Liver (tissue), 9 donors: ENCODE measurements around the gene CHP2. TPM values are rescaled to one million over a fixed set of nuclear protein-coding genes. Genes with fewer than 3 reads are reported as not detected.

Source experiments
- DNase-seq: peaks from one replicate; pipeline ENCODE4 v3.0.0-alpha.2; 2017; ENCODE audit warnings: low spot score
- H3K27ac ChIP-seq, 2 donors: one replicate each; pipeline ENCODE4 v1.7.0; 2013; ENCODE audit warnings: inconsistent platforms in 2 of 2, low read length in 2 of 2, control low read depth in 1 of 2, low read depth in 1 of 2, mild to moderate bottlenecking in 1 of 2
- H3K27me3 ChIP-seq, 4 donors: one replicate each; pipeline versions ENCODE4 v1.6.1 to v1.7.0; 2013; ENCODE audit warnings: low read length in 3 of 4, inconsistent platforms in 1 of 4, mild to moderate bottlenecking in 1 of 4, moderate library complexity in 1 of 4; ENCODE audit not compliant: control insufficient read depth in 4 of 4, insufficient read depth in 4 of 4
- H3K36me3 ChIP-seq, 4 donors: one replicate each; pipeline versions ENCODE4 v1.6.1 to v1.7.0; 2013; ENCODE audit warnings: low read length in 3 of 4, mild to moderate bottlenecking in 3 of 4, low read depth in 1 of 4, moderate library complexity in 1 of 4; ENCODE audit not compliant: control insufficient read depth in 4 of 4, insufficient read depth in 3 of 4
- H3K4me1 ChIP-seq, 4 donors: one replicate each; pipeline versions ENCODE4 v1.6.1 to v1.7.0; 2013; ENCODE audit warnings: low read length in 3 of 4, mild to moderate bottlenecking in 3 of 4, moderate library complexity in 1 of 4; ENCODE audit not compliant: control insufficient read depth in 4 of 4, insufficient read depth in 4 of 4
- H3K4me3 ChIP-seq, 3 donors: one replicate each; pipeline versions ENCODE4 v1.6.1 to v1.7.0; 2013; ENCODE audit warnings: low read length in 3 of 3, control low read depth in 1 of 3, low read depth in 1 of 3, mild to moderate bottlenecking in 1 of 3
- H3K9ac ChIP-seq, 2 donors: one replicate each; pipeline ENCODE4 v1.7.0; 2013; ENCODE audit warnings: low read length in 2 of 2, mild to moderate bottlenecking in 2 of 2, moderate library complexity in 2 of 2, control low read depth in 1 of 2, low read depth in 1 of 2
- H3K9me3 ChIP-seq, 4 donors: one replicate each; pipeline versions ENCODE4 v1.6.1 to v1.7.0; 2013; ENCODE audit warnings: low read length in 3 of 4; ENCODE audit not compliant: control insufficient read depth in 4 of 4
- EGR1 ChIP-seq, 2 donors: IDR thresholded peaks; 2 replicates each; pipeline ENCODE4 v1.6.1; 2016 to 2018; ENCODE audit warnings: antibody characterized with exemption in 2 of 2, low read depth in 2 of 2
- FOXA1 ChIP-seq: IDR thresholded peaks from 2 replicates; pipeline ENCODE4 v1.6.1; 2016; ENCODE audit warnings: antibody characterized with exemption
- FOXA2 ChIP-seq: IDR thresholded peaks from 2 replicates; pipeline ENCODE4 v1.6.1; 2016; ENCODE audit warnings: antibody characterized with exemption
- GABPA ChIP-seq, 2 donors: IDR thresholded peaks in 1 of 2; conservative IDR thresholded peaks in 1 of 2; 2 replicates each; pipeline ENCODE4 v1.6.1; 2016; ENCODE audit warnings: antibody characterized with exemption in 2 of 2, mild to moderate bottlenecking in 1 of 2, moderate library complexity in 1 of 2
- HNF4A ChIP-seq, 2 donors: conservative IDR thresholded peaks; 2 replicates each; pipeline ENCODE4 v1.6.1; 2016; ENCODE audit warnings: antibody characterized with exemption in 2 of 2, mild to moderate bottlenecking in 2 of 2
- HNF4G ChIP-seq: IDR thresholded peaks from 2 replicates; pipeline ENCODE4 v1.6.1; 2016; ENCODE audit warnings: antibody characterized with exemption
- JUND ChIP-seq, 2 donors: IDR thresholded peaks; 2 replicates each; pipeline ENCODE4 v1.6.1; 2016; ENCODE audit warnings: antibody characterized with exemption in 2 of 2
- NR2F2 ChIP-seq: IDR thresholded peaks from 2 replicates; pipeline ENCODE4 v1.6.1; 2016; ENCODE audit warnings: antibody characterized with exemption
- RAD21 ChIP-seq, 2 donors: IDR thresholded peaks; 2 replicates each; pipeline ENCODE4 v1.6.1; 2016; ENCODE audit warnings: antibody characterized with exemption in 2 of 2, mild to moderate bottlenecking in 2 of 2
- RXRA ChIP-seq, 2 donors: IDR thresholded peaks; 2 replicates each; pipeline ENCODE4 v1.6.1; 2017 to 2018; ENCODE audit warnings: antibody characterized with exemption in 2 of 2, mild to moderate bottlenecking in 1 of 2
- SP1 ChIP-seq: IDR thresholded peaks from 2 replicates; pipeline ENCODE4 v1.6.1; 2018; ENCODE audit warnings: antibody characterized with exemption, mild to moderate bottlenecking
- TAF1 ChIP-seq: conservative IDR thresholded peaks from 2 replicates; pipeline ENCODE4 v1.6.1; 2016; ENCODE audit warnings: antibody characterized with exemption, mild to moderate bottlenecking
- YY1 ChIP-seq: IDR thresholded peaks from 2 replicates; pipeline ENCODE4 v1.6.1; 2016; ENCODE audit warnings: antibody characterized with exemption, mild to moderate bottlenecking
- ZBTB33 ChIP-seq: IDR thresholded peaks from 2 replicates; pipeline ENCODE4 v1.6.1; 2016; ENCODE audit warnings: antibody characterized with exemption
- WGBS: extraction: QIAGEN DNeasy Blood & Tissue Kit; methylation state at CpG from one replicate; pipeline ENCODE4 v1.1.7; 2013; 5-methylcytosine and 5-hydroxymethylcytosine counted together
- polyA plus RNA-seq, 2 donors: library from polyadenylated mRNA; stranded (reverse) in 1 of 2; unstranded in 1 of 2; fragments of 200-250 nt in 1 of 2; fragments of >200 nt in 1 of 2; fragmentation: Nextera tagmentation in 1 of 2; extraction: Ambion mirVana in 1 of 2; gene quantifications; one replicate each; pipeline versions ENCODE4 v1.2.1 to v1.2.3, GENCODE V29; 2013 to 2015
- total RNA-seq, 2 donors: library from RNA; depleted of rRNA; stranded (reverse); fragments of >200 nt; gene quantifications; one replicate each; pipeline ENCODE4 v1.2.3, GENCODE V29; 2014
- TF ChIP-seq, protein P1 (sequence below): IDR thresholded peaks from 2 replicates; pipeline ENCODE4 v1.6.1; 2016; ENCODE audit warnings: antibody characterized with exemption
- TF ChIP-seq, protein P2 (sequence below): IDR thresholded peaks from 2 replicates; pipeline ENCODE4 v1.6.1; 2016; ENCODE audit warnings: antibody characterized with exemption, mild to moderate bottlenecking
- TF ChIP-seq, protein P3 (sequence below): fragments of 150-350 bp; IDR thresholded peaks from 2 replicates; pipeline ENCODE4 v1.5.1; 2017; ENCODE audit warnings: improper control_type of control experiment, low read depth, low read length; ENCODE audit not compliant: missing input control
- TF ChIP-seq, protein P4 (sequence below): IDR thresholded peaks from 2 replicates; pipeline ENCODE4 v1.6.1; 2016; ENCODE audit warnings: antibody characterized with exemption
- donor health status: healthy.
- donor health status: healthy.
- donor health status: healthy.
- donor health status: healthy.
- donor health status: healthy.

Gene CHP2
- total and polyA plus RNA-seq, 4 donors = not detected

DNA sequence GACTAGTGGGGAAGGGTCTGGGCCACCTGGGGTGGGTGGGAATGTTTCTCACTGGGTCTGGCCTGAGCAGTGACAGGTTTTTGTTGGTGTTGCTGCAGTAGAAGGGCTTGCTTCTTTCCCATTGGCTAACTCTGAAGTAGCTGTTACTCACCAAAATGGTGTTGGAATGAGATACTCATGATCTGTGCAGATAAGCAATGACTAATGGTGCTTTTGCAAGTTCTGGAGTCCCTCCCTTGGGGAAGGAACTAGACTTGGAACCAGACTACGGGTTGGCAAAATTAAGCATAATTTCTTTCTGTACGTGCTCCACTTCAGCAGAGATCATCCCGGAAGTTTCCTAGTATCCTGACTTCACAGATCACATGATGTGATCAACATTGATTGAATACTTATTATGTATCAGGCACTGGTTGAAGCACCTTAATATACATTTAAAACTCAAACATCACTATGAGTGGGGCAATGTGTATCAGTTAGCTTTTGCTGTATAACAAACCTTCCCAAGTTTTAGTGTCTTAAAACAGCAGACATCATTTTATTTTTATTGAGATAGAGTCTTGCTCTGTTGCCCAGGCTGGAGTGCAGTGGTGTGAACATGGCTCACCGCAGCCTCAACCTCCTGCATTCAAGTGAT is 30.1 kb downstream of the CHP2 start:
- H3K4me3 ChIP-seq = no peak overlapping the region
- H3K27me3 ChIP-seq = peaks cover 0 to 4% (median under 1%) of the 10 kb centered on the region in 4 donors
- no peaks in the 10 kb centered on the region for H3K9me3 ChIP-seq
- H3K36me3 ChIP-seq = no peaks in the 10 kb centered on the region
- H3K4me1 ChIP-seq = no peaks in the 10 kb centered on the region
- TF ChIP-seq RXRA (IDR thresholded peaks at IDR 0.05) (no peak), JUND (IDR thresholded peaks at IDR 0.05) (no peak), TAF1 (no peak), FOXA1 (no peak), SP1 (no peak), GABPA (IDR thresholded peaks at IDR 0.05 in 1 of 2, conservative IDR thresholded peaks at IDR 0.05 in 1 of 2) (no peak), HNF4G (no peak), HNF4A (conservative IDR thresholded peaks at IDR 0.05) (no peak), FOXA2 (no peak), EGR1 (IDR thresholded peaks at IDR 0.05; ENCODE audit: low read depth in 2 of 2) (no peak)
- TF ChIP-seq, protein P1, sequence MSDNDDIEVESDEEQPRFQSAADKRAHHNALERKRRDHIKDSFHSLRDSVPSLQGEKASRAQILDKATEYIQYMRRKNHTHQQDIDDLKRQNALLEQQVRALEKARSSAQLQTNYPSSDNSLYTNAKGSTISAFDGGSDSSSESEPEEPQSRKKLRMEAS = no peak
- TF ChIP-seq, protein P2, sequence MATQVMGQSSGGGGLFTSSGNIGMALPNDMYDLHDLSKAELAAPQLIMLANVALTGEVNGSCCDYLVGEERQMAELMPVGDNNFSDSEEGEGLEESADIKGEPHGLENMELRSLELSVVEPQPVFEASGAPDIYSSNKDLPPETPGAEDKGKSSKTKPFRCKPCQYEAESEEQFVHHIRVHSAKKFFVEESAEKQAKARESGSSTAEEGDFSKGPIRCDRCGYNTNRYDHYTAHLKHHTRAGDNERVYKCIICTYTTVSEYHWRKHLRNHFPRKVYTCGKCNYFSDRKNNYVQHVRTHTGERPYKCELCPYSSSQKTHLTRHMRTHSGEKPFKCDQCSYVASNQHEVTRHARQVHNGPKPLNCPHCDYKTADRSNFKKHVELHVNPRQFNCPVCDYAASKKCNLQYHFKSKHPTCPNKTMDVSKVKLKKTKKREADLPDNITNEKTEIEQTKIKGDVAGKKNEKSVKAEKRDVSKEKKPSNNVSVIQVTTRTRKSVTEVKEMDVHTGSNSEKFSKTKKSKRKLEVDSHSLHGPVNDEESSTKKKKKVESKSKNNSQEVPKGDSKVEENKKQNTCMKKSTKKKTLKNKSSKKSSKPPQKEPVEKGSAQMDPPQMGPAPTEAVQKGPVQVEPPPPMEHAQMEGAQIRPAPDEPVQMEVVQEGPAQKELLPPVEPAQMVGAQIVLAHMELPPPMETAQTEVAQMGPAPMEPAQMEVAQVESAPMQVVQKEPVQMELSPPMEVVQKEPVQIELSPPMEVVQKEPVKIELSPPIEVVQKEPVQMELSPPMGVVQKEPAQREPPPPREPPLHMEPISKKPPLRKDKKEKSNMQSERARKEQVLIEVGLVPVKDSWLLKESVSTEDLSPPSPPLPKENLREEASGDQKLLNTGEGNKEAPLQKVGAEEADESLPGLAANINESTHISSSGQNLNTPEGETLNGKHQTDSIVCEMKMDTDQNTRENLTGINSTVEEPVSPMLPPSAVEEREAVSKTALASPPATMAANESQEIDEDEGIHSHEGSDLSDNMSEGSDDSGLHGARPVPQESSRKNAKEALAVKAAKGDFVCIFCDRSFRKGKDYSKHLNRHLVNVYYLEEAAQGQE = no peak
- TF ChIP-seq, protein P3, sequence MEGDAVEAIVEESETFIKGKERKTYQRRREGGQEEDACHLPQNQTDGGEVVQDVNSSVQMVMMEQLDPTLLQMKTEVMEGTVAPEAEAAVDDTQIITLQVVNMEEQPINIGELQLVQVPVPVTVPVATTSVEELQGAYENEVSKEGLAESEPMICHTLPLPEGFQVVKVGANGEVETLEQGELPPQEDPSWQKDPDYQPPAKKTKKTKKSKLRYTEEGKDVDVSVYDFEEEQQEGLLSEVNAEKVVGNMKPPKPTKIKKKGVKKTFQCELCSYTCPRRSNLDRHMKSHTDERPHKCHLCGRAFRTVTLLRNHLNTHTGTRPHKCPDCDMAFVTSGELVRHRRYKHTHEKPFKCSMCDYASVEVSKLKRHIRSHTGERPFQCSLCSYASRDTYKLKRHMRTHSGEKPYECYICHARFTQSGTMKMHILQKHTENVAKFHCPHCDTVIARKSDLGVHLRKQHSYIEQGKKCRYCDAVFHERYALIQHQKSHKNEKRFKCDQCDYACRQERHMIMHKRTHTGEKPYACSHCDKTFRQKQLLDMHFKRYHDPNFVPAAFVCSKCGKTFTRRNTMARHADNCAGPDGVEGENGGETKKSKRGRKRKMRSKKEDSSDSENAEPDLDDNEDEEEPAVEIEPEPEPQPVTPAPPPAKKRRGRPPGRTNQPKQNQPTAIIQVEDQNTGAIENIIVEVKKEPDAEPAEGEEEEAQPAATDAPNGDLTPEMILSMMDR = no peak
- no peak overlapping the region for H3K9ac ChIP-seq
- WGBS = 75% methylated on average over 4 of the region's 4 CpGs
- no peak for DNase-seq
- no peak overlapping the region for H3K27ac ChIP-seq

GRCh38 chr16:23785842-23786241 is 31.0 kb downstream of the CHP2 start:
- H3K4me1 ChIP-seq = no peaks in the 10 kb centered on the region
- H3K4me3 ChIP-seq = no peak overlapping the region
- no peak for TF ChIP-seq FOXA2
- no peak for TF ChIP-seq YY1
- TF ChIP-seq, protein P4, sequence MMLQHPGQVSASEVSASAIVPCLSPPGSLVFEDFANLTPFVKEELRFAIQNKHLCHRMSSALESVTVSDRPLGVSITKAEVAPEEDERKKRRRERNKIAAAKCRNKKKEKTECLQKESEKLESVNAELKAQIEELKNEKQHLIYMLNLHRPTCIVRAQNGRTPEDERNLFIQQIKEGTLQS = no peak
- TF ChIP-seq NR2F2 = no peak
- TF ChIP-seq, protein P3 = no peak
- no peak for TF ChIP-seq TAF1
- TF ChIP-seq RXRA (IDR thresholded peaks at IDR 0.05) = no peak
- no peak for TF ChIP-seq SP1
- TF ChIP-seq HNF4G = no peak
- no peak for TF ChIP-seq JUND (IDR thresholded peaks at IDR 0.05)
- TF ChIP-seq, protein P1 = no peak
- no peak for TF ChIP-seq HNF4A (conservative IDR thresholded peaks at IDR 0.05)
- no peak for TF ChIP-seq ZBTB33
- no peak for TF ChIP-seq EGR1 (IDR thresholded peaks at IDR 0.05; ENCODE audit: low read depth in 2 of 2)
- no peak for TF ChIP-seq RAD21 (IDR thresholded peaks at IDR 0.05)
- H3K27ac ChIP-seq = no peak overlapping the region
- H3K9ac ChIP-seq = no peak overlapping the region
- H3K9me3 ChIP-seq = no peaks in the 10 kb centered on the region
- no peak for DNase-seq
- H3K36me3 ChIP-seq = no peaks in the 10 kb centered on the region
- WGBS = 89% methylated on average over 4 of the region's 4 CpGs
- H3K27me3 ChIP-seq = peaks cover 0 to 4% (median under 1%) of the 10 kb centered on the region in 4 donors
